Neutrophil (primary cell): ENCODE measurements around the gene TSFM.

Source experiments
- H3K27ac ChIP-seq: fragments of 200-600 bp; sonication (generic); 2 replicates; pipeline ENCODE4 v1.5.1; 2016; ENCODE audit warnings: mild to moderate bottlenecking, moderate library complexity
- H3K27me3 ChIP-seq: fragments of 200-600 bp; sonication (generic); 2 replicates; pipeline ENCODE4 v1.6.0; 2016; ENCODE audit warnings: mild to moderate bottlenecking
- H3K36me3 ChIP-seq: fragments of 200-600 bp; sonication (generic); 2 replicates; pipeline ENCODE4 v1.5.1; 2017
- H3K4me1 ChIP-seq, 2 experiments: fragments of 200-600 bp in 1 of 2; sonication (generic) in 1 of 2; 1 replicate in 1 of 2; 2 replicates in 1 of 2; pipeline versions ENCODE4 v1.5.1 to v1.6.1; 2013 to 2016; ENCODE audit warnings: low read depth in 1 of 2, low read length in 1 of 2, mild to moderate bottlenecking in 1 of 2, moderate library complexity in 1 of 2; ENCODE audit not compliant: control insufficient read depth in 1 of 2, insufficient read depth in 1 of 2
- H3K4me3 ChIP-seq, 2 experiments: fragments of 200-600 bp in 1 of 2; sonication (generic) in 1 of 2; 1 replicate in 1 of 2; 2 replicates in 1 of 2; pipeline ENCODE4 v1.5.1; 2013 to 2016; ENCODE audit warnings: low read depth in 1 of 2, low read length in 1 of 2, mild to moderate bottlenecking in 1 of 2, moderate library complexity in 1 of 2
- H3K9me3 ChIP-seq: fragments of 200-600 bp; sonication (generic); 2 replicates; pipeline ENCODE4 v1.5.1; 2016
- CTCF ChIP-seq: fragments of 200-600 bp; sonication (generic); IDR thresholded peaks from 2 replicates; pipeline ENCODE4 v1.5.1; 2016; ENCODE audit warnings: antibody characterized with exemption

TSFM gene

GRCh38 chr12:57807285-57807684, 24.7 kb downstream of the TSFM start:
- no peak for TF ChIP-seq CTCF
- no peaks in the 10 kb centered on the region for H3K9me3 ChIP-seq
- H3K27me3 ChIP-seq: no peaks in the 10 kb centered on the region
- H3K36me3 ChIP-seq: peaks cover 74% of the 10 kb centered on the region
- no peaks in the 10 kb centered on the region for H3K4me1 ChIP-seq
- H3K27ac ChIP-seq: no peak overlapping the region
- H3K4me3 ChIP-seq: no peak overlapping the region

GRCh38 chr12:57808351-57808750, 25.8 kb downstream of the TSFM start:
- TF ChIP-seq CTCF: no peak

GRCh38 chr12:57809425-57809824, 26.8 kb downstream of the TSFM start:
- Histone ChIP-seq H3K27ac (no peak overlapping the region), H3K36me3 (peaks cover 54% of the 10 kb centered on the region), H3K4me3 (no peak overlapping the region), H3K9me3 (no peaks in the 10 kb centered on the region), H3K27me3 (no peaks in the 10 kb centered on the region), H3K4me1 (no peaks in the 10 kb centered on the region)
- no peak for TF ChIP-seq CTCF

More at GRCh38 chr12:57808351-57808750, 25.8 kb downstream of the TSFM start:
- Histone ChIP-seq H3K27ac (no peak overlapping the region), H3K4me1 (no peaks in the 10 kb centered on the region), H3K9me3 (no peaks in the 10 kb centered on the region), H3K27me3 (no peaks in the 10 kb centered on the region), H3K36me3 (peaks cover 63% of the 10 kb centered on the region), H3K4me3 (no peak overlapping the region)

GRCh38 chr12:57810450-57810849, 27.9 kb downstream of the TSFM start:
- Histone ChIP-seq H3K4me1 (no peaks in the 10 kb centered on the region), H3K27me3 (no peaks in the 10 kb centered on the region), H3K27ac (no peak overlapping the region), H3K4me3 (no peak overlapping the region), H3K9me3 (no peaks in the 10 kb centered on the region), H3K36me3 (peaks cover 54% of the 10 kb centered on the region)
- TF ChIP-seq CTCF: no peak

- H3K36me3 ChIP-seq: peaks cover 54% of the 10 kb centered on the region
- TF ChIP-seq CTCF: no peak
These were observed 28.6 kb downstream of the TSFM start for GRCh38 chr12:57811028-57811755.

More at GRCh38 chr12:57811028-57811755, 28.6 kb downstream of the TSFM start:
- H3K4me1 ChIP-seq: peaks cover 5 to 6% of the 10 kb centered on the region in 2 experiments
- H3K27ac ChIP-seq: no peak overlapping the region
- no peaks in the 10 kb centered on the region for H3K9me3 ChIP-seq
- H3K27me3 ChIP-seq: no peaks in the 10 kb centered on the region
- H3K4me3 ChIP-seq: no peak overlapping the region
